ENCODE measurements around the gene HIVEP3.

The HIVEP3 gene

GRCh38 chr1:41856944-41857285 is 61.8 kb downstream of the HIVEP3 start:
- Histone ChIP-seq H3K9me3 (ENCODE audit: low read length) (no peaks in the 10 kb centered on the region), H3K27me3 (ENCODE audit: insufficient read depth, low read length) (no peaks in the 10 kb centered on the region), H3K36me3 (ENCODE audit: insufficient read depth, low read length) (no peaks in the 10 kb centered on the region), H3K4me1 (ENCODE audit: insufficient read depth, low read length) (peaks cover 2% of the 10 kb centered on the region), H3K4me3 (ENCODE audit: low read length) (no peak overlapping the region), H2AFZ (ENCODE audit: low read depth, low read length) (no peak overlapping the region)

GRCh38 chr1:41856151-41856943 is 62.4 kb downstream of the HIVEP3 start:
- no peak overlapping the region for H2AFZ ChIP-seq (ENCODE audit: low read depth, low read length)
- no peaks in the 10 kb centered on the region for H3K9me3 ChIP-seq (ENCODE audit: low read length)
- no peaks in the 10 kb centered on the region for H3K27me3 ChIP-seq (ENCODE audit: insufficient read depth, low read length)
- no peak overlapping the region for H3K4me3 ChIP-seq (ENCODE audit: low read length)
- no peaks in the 10 kb centered on the region for H3K4me1 ChIP-seq (ENCODE audit: insufficient read depth, low read length)
- no peaks in the 10 kb centered on the region for H3K36me3 ChIP-seq (ENCODE audit: insufficient read depth, low read length)

- Histone ChIP-seq H3K4me3 (ENCODE audit: low read length) (no peak overlapping the region), H3K27me3 (ENCODE audit: insufficient read depth, low read length) (no peaks in the 10 kb centered on the region), H2AFZ (ENCODE audit: low read depth, low read length) (no peak overlapping the region)
Observed at GRCh38 chr1:41855713-41856112, 63.0 kb downstream of the HIVEP3 start.

GRCh38 chr1:41853907-41854306 is 64.8 kb downstream of the HIVEP3 start:
- no peak overlapping the region for H3K4me3 ChIP-seq (ENCODE audit: low read length)
- no peak overlapping the region for H2AFZ ChIP-seq (ENCODE audit: low read depth, low read length)
- H3K9me3 ChIP-seq (ENCODE audit: low read length), result no peaks in the 10 kb centered on the region
- H3K4me1 ChIP-seq (ENCODE audit: insufficient read depth, low read length), result no peaks in the 10 kb centered on the region
- no peaks in the 10 kb centered on the region for H3K36me3 ChIP-seq (ENCODE audit: insufficient read depth, low read length)
- H3K27me3 ChIP-seq (ENCODE audit: insufficient read depth, low read length), result no peaks in the 10 kb centered on the region

More at GRCh38 chr1:41855713-41856112, 63.0 kb downstream of the HIVEP3 start:
- Histone ChIP-seq H3K4me1 (ENCODE audit: insufficient read depth, low read length) (no peaks in the 10 kb centered on the region), H3K36me3 (ENCODE audit: insufficient read depth, low read length) (no peaks in the 10 kb centered on the region), H3K9me3 (ENCODE audit: low read length) (no peaks in the 10 kb centered on the region)

- Histone ChIP-seq H3K4me1 (ENCODE audit: insufficient read depth, low read length) (no peaks in the 10 kb centered on the region), H3K27me3 (ENCODE audit: insufficient read depth, low read length) (no peaks in the 10 kb centered on the region), H3K4me3 (ENCODE audit: low read length) (no peak overlapping the region), H2AFZ (ENCODE audit: low read depth, low read length) (no peak overlapping the region), H3K36me3 (ENCODE audit: insufficient read depth, low read length) (no peaks in the 10 kb centered on the region), H3K9me3 (ENCODE audit: low read length) (no peaks in the 10 kb centered on the region)
Observed at GRCh38 chr1:41852091-41852490, 66.6 kb downstream of the HIVEP3 start.

GRCh38 chr1:41851589-41851988 is 67.1 kb downstream of the HIVEP3 start:
- no peaks in the 10 kb centered on the region for H3K4me1 ChIP-seq (ENCODE audit: insufficient read depth, low read length)
- H2AFZ ChIP-seq (ENCODE audit: low read depth, low read length), result no peak overlapping the region
- no peaks in the 10 kb centered on the region for H3K27me3 ChIP-seq (ENCODE audit: insufficient read depth, low read length)
- H3K9me3 ChIP-seq (ENCODE audit: low read length), result no peaks in the 10 kb centered on the region
- H3K36me3 ChIP-seq (ENCODE audit: insufficient read depth, low read length), result no peaks in the 10 kb centered on the region
- no peak overlapping the region for H3K4me3 ChIP-seq (ENCODE audit: low read length)

- Histone ChIP-seq H2AFZ (ENCODE audit: low read depth, low read length) (no peak overlapping the region), H3K9me3 (ENCODE audit: low read length) (no peaks in the 10 kb centered on the region), H3K36me3 (ENCODE audit: insufficient read depth, low read length) (no peaks in the 10 kb centered on the region), H3K4me3 (ENCODE audit: low read length) (no peak overlapping the region), H3K4me1 (ENCODE audit: insufficient read depth, low read length) (no peaks in the 10 kb centered on the region), H3K27me3 (ENCODE audit: insufficient read depth, low read length) (no peaks in the 10 kb centered on the region)
Observed at GRCh38 chr1:41850029-41850428, 68.7 kb downstream of the HIVEP3 start.

- Histone ChIP-seq H2AFZ (ENCODE audit: low read depth, low read length) (no peak overlapping the region), H3K27me3 (ENCODE audit: insufficient read depth, low read length) (no peaks in the 10 kb centered on the region), H3K9me3 (ENCODE audit: low read length) (no peaks in the 10 kb centered on the region), H3K4me3 (ENCODE audit: low read length) (no peak overlapping the region), H3K4me1 (ENCODE audit: insufficient read depth, low read length) (no peaks in the 10 kb centered on the region), H3K36me3 (ENCODE audit: insufficient read depth, low read length) (no peaks in the 10 kb centered on the region)
Observed at GRCh38 chr1:41849211-41849759, 69.4 kb downstream of the HIVEP3 start.

- Histone ChIP-seq H2AFZ (ENCODE audit: low read depth, low read length) (no peak overlapping the region), H3K4me1 (ENCODE audit: insufficient read depth, low read length) (peaks cover under 1% of the 10 kb centered on the region), H3K9me3 (ENCODE audit: low read length) (no peaks in the 10 kb centered on the region), H3K36me3 (ENCODE audit: insufficient read depth, low read length) (no peaks in the 10 kb centered on the region), H3K27me3 (ENCODE audit: insufficient read depth, low read length) (no peaks in the 10 kb centered on the region), H3K4me3 (ENCODE audit: low read length) (no peak overlapping the region)
Observed at GRCh38 chr1:41848216-41848952, 70.3 kb downstream of the HIVEP3 start.

- no peaks in the 10 kb centered on the region for H3K27me3 ChIP-seq (ENCODE audit: insufficient read depth, low read length)
- H3K4me1 ChIP-seq (ENCODE audit: insufficient read depth, low read length), result peaks cover 7% of the 10 kb centered on the region
- no peak overlapping the region for H2AFZ ChIP-seq (ENCODE audit: low read depth, low read length)
- no peaks in the 10 kb centered on the region for H3K36me3 ChIP-seq (ENCODE audit: insufficient read depth, low read length)
- no peak overlapping the region for H3K4me3 ChIP-seq (ENCODE audit: low read length)
- no peaks in the 10 kb centered on the region for H3K9me3 ChIP-seq (ENCODE audit: low read length)
Observed at GRCh38 chr1:41847733-41848132, 71.0 kb downstream of the HIVEP3 start.

- H2AFZ ChIP-seq (ENCODE audit: low read depth, low read length), result no peak overlapping the region
- no peaks in the 10 kb centered on the region for H3K27me3 ChIP-seq (ENCODE audit: insufficient read depth, low read length)
- no peak overlapping the region for H3K4me3 ChIP-seq (ENCODE audit: low read length)
- H3K4me1 ChIP-seq (ENCODE audit: insufficient read depth, low read length), result peaks cover 14% of the 10 kb centered on the region
- H3K36me3 ChIP-seq (ENCODE audit: insufficient read depth, low read length), result no peaks in the 10 kb centered on the region
- no peaks in the 10 kb centered on the region for H3K9me3 ChIP-seq (ENCODE audit: low read length)
Observed at GRCh38 chr1:41846625-41847405, 71.9 kb downstream of the HIVEP3 start.

- no peak overlapping the region for H3K4me3 ChIP-seq (ENCODE audit: low read length)
Observed at GRCh38 chr1:41844781-41845272, 73.9 kb downstream of the HIVEP3 start.

GRCh38 chr1:41844255-41844654 is 74.5 kb downstream of the HIVEP3 start:
- Histone ChIP-seq H3K4me1 (ENCODE audit: insufficient read depth, low read length) (peaks cover 14% of the 10 kb centered on the region), H3K27me3 (ENCODE audit: insufficient read depth, low read length) (no peaks in the 10 kb centered on the region), H3K4me3 (ENCODE audit: low read length) (no peak overlapping the region), H3K9me3 (ENCODE audit: low read length) (no peaks in the 10 kb centered on the region), H2AFZ (ENCODE audit: low read depth, low read length) (no peak overlapping the region), H3K36me3 (ENCODE audit: insufficient read depth, low read length) (no peaks in the 10 kb centered on the region)

More at GRCh38 chr1:41844781-41845272, 73.9 kb downstream of the HIVEP3 start:
- Histone ChIP-seq H3K27me3 (ENCODE audit: insufficient read depth, low read length) (no peaks in the 10 kb centered on the region), H3K36me3 (ENCODE audit: insufficient read depth, low read length) (no peaks in the 10 kb centered on the region), H3K4me1 (ENCODE audit: insufficient read depth, low read length) (peaks cover 14% of the 10 kb centered on the region), H3K9me3 (ENCODE audit: low read length) (no peaks in the 10 kb centered on the region), H2AFZ (ENCODE audit: low read depth, low read length) (no peak overlapping the region)
